ENCODE results near the gene DNAI2.

- TF ChIP-seq CTCF (conservative IDR thresholded peaks at IDR 0.05 in 1 of 2, IDR thresholded peaks at IDR 0.05 in 1 of 2; ENCODE audit: extremely low read depth in 1 of 2, insufficient read depth in 1 of 2, low read depth in 1 of 2, low read length in 2 of 2), result no peak
- no peak for TF ChIP-seq EZH2 (IDR thresholded peaks at IDR 0.05; ENCODE audit: borderline replicate concordance, low read length)
Measured at GRCh38 chr17:74268558-74268957, 5.5 kb upstream of the DNAI2 start.
